GM08714 (cell line): Measurements from ENCODE around the gene FHL2.
A peak's percentile ranks its signal among the peaks of the same experiment; 100 is the strongest.

Experiments
- H3K4me3 ChIP-seq: fragments of 200-500 bp; sonication (Bioruptor generic); 2 replicates; pipeline ENCODE4 v1.5.1; 2014; ENCODE audit warnings: mild to moderate bottlenecking, low read length, inconsistent platforms
- ZNF274 ChIP-seq: IDR thresholded peaks from 2 replicates; pipeline ENCODE4 v1.6.1; 2012; ENCODE audit warnings: mild to moderate bottlenecking, low read depth, low read length

The FHL2 gene

GRCh38 chr2:105373344-105373781, 25.5 kb downstream of the FHL2 start:
- TF ChIP-seq ZNF274, result no peak
- H3K4me3 ChIP-seq, result no peak overlapping the region

- no peak for TF ChIP-seq ZNF274
- no peak overlapping the region for H3K4me3 ChIP-seq
Measured at GRCh38 chr2:105371810-105372209, 27.0 kb downstream of the FHL2 start.

DNA sequence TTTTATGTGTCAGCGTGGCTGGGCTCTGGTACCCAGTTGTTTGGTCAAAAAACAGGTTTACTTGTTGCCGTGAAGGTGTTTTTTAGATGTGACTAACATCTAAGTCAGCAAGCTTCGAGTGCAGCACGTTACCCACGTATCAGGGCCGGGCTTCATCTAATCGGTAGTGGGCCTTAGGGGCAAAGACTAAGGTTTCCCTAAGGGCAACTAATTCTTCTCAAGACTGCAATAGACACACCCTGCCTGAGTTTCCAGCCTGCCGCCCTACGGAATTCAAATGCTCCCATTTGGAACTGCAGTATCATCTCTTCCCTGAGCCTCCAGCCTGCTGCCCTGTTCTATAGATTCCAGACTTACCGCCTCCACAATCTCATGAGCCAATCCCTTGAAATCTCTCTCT, 27.7 kb downstream of the FHL2 start:
- H3K4me3 ChIP-seq, result no peak overlapping the region
- TF ChIP-seq ZNF274, result no peak

- no peak for TF ChIP-seq ZNF274
- no peak overlapping the region for H3K4me3 ChIP-seq
Measured at GRCh38 chr2:105369777-105370690, 28.8 kb downstream of the FHL2 start.

DNA sequence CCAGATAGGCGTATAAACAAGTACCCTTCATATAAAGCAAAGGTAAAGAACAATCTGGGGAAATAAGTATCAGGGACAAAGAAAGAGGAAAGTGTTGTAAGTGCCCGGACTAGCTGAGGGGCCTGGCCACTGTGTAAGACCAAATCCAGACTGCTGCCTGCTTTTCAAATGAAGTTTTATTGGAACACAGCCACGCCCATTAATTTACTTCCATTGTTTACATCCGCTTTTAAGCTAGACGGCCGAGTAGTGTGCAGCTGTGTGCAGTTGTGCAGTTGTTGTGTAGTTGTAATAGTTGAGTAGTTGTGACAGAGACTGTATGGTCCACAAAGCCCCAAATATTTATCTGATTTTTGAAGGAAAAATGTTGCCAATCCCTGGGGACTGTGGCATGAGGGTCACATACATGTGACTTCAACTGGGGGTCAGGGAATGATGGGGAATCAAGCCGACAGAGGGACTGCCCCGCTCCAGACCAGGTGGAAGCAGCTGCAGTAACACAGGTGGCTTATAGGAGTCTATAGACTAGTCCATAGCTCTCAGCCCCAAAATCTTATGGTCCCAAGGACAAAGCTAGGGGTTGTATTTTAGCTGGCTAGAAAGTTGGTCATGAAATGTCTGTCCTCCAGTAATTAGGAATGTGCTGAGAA, 30.0 kb downstream of the FHL2 start:
- H3K4me3 ChIP-seq, result no peak overlapping the region
- TF ChIP-seq ZNF274, result no peak

DNA sequence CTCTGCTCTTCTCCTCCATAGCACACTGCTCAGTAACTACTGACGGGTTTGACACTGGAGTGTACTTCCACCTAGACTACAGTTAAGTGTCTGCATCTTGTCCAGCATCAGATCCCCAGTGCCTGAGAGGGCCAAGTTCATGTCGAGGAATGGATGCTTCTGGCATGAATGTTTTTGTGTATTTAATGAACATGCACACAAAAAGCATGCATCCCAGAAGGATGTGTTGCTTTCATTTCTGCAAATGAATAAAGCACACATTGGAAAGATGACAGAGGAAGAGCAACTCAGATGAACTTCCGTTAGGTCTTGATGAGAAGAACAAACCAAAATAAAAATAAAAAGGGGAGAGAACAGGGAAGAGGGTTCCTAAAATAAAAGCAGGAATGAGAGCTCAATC, 33.6 kb downstream of the FHL2 start:
- H3K4me3 ChIP-seq, result no peak overlapping the region
- no peak for TF ChIP-seq ZNF274

DNA sequence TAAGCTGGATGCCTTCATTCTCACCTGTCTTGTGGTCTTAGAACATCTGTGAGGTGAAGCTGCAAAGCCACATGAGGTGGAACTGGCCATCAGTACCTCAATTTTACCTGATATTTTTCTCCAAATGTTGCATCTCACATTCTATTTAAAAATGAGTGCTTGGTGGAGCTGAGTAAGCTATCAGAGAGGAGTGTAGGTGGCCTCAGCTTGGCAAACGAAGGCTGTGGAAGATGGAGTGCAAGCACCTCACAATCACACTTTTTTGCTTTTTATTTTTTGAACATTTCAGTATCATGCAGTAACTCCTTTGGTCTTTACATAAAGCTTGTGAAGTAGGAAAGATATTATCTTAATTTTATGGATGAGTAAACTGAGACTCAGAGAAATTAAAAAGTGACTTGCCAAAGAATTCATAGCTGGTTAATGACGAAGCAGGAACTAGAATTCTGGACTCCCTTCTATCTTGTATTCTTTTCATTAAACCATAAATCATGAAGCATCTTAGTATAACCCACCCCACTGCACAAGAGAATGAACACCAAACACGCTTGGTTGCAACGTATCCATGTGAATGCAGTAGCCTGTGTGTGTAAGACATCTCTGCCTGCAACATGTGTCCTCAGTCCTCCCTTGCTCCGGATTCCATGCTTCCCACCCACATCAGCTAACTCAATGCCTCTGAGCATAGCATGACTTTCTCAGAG, 34.3 kb downstream of the FHL2 start:
- no peak overlapping the region for H3K4me3 ChIP-seq
- no peak for TF ChIP-seq ZNF274

DNA sequence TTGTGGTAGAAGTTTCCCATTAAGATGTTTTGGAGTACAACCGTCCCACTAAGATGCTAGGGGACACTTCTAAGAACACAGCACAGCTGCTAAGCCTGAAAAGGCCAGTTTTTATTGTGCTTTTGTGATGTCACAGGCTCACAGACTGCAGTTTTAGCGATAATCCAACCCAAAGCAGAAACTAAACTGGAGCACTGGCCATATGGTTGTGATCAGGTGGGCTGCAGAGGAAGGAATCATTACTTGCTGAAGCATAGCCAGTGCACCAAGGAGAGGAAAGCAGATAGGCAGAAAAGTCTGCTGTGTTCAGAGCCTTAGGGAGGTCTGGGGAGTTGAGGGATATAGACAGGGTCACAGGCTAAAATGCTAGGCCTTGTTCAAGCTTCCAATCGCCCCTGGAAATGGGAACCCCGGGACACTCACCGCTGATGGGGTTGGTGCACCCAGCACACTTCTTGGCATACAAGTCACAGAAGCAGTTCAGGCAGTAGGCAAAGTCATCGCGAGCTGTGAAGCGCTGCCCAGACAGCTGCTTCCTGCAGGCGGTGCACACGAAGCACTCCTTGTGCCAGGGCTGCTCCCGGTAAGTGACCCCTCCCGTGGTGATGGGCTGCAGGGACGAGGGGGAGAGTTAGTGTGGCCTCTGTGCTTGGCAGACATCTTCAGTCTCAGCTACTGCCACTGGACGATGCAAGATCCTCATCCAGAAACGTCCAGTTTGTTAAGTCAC, 35.8 kb downstream of the FHL2 start:
- no peak for TF ChIP-seq ZNF274
- no peak overlapping the region for H3K4me3 ChIP-seq

GRCh38 chr2:105361102-105361889, 37.6 kb downstream of the FHL2 start:
- no peak for TF ChIP-seq ZNF274
- no peak overlapping the region for H3K4me3 ChIP-seq

DNA sequence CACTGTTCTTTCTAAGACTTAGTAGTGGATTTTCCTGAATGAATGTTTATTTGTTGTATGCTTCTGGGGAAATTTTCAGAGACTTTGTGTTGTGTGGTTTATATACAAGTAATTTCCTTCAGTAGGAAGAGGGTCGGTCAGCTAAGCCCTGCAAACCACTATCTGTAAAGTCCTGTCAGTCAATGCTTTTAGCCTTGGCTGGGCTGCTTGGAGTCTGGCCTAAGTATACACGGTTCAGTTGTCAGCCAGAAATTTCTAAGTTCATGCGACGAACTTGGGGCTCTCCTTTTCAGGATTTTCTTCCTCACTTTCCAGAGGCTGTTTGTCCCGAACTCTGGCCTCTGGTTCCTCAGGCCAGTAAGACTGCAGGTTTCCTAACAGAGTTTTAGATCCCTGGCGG, 40.3 kb downstream of the FHL2 start:
- no peak overlapping the region for H3K4me3 ChIP-seq
- TF ChIP-seq ZNF274, result no peak

DNA sequence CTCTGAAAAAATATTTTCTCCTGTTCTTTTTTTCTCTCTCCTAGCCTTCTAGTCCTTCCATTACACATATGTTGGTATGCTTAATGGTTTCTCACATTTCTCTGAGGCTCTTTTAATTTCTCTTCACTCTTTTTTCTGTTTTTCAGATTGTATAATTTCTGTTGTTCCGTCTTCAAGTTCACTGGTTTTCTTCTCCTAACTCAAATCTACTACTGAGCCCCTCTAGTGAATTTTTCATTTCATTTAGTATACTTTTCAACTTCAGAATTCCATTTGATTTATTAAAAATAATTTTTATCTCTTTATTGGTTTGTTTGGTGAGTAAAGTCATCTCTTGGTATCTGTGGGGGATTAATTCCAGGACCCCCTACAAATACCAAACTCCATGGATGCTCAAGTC, 41.7 kb downstream of the FHL2 start:
- no peak overlapping the region for H3K4me3 ChIP-seq
- no peak for TF ChIP-seq ZNF274

- no peak for TF ChIP-seq ZNF274
Measured at GRCh38 chr2:105344704-105345345, 54.0 kb downstream of the FHL2 start.

GRCh38 chr2:105339414-105339813, 59.4 kb downstream of the FHL2 start:
- H3K4me3 ChIP-seq, result no peak overlapping the region
- no peak for TF ChIP-seq ZNF274

More at GRCh38 chr2:105344704-105345345, 54.0 kb downstream of the FHL2 start:
- no peak overlapping the region for H3K4me3 ChIP-seq

DNA sequence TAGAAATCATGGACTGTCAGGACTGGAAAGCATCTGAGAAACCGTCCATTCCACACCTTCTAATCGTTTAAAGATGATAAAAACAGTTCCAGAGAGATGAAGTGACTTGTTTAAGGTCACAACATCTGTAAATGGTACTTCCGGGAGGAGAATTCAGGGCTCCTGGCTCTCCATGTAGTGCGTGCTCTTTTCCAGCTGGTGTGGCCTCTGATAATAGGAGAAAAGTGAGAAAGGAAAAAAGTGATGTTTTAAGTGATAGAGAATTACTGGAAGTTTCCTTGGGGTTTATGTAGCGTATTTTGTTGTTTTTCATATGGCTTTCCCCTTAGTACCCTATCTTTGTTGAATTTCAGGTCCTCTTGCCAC, 60.8 kb downstream of the FHL2 start:
- H3K4me3 ChIP-seq, result peak overlapping the region; percentile 100
- TF ChIP-seq ZNF274, result no peak
